Activated CD8-positive, alpha-beta memory T cell treated with anti-CD3 and anti-CD28 coated beads, Interleukin-2, amount 50 U/mL, for 48 hours (primary cell): ENCODE data around the gene KLHL29.

Experiments
- DNase-seq: peaks from one replicate; pipeline ENCODE4 v3.0.0-alpha.2; 2020

The KLHL29 gene

GRCh38 chr2:23555944-23556343 is 171.0 kb downstream of the KLHL29 start:
- DNase-seq: no peak

- no peak for DNase-seq
Observed at GRCh38 chr2:23556929-23557328, 171.9 kb downstream of the KLHL29 start.

- DNase-seq: no peak
Observed at GRCh38 chr2:23557455-23557854, 172.5 kb downstream of the KLHL29 start.

- no peak for DNase-seq
Observed at GRCh38 chr2:23559561-23560239, 174.7 kb downstream of the KLHL29 start.

- DNase-seq: no peak
Observed at GRCh38 chr2:23561088-23561487, 176.1 kb downstream of the KLHL29 start.

- DNase-seq: no peak
Observed at GRCh38 chr2:23561544-23561943, 176.6 kb downstream of the KLHL29 start.

- DNase-seq: no peak
Observed at GRCh38 chr2:23562143-23562542, 177.2 kb downstream of the KLHL29 start.

- no peak for DNase-seq
Observed at GRCh38 chr2:23563151-23563550, 178.2 kb downstream of the KLHL29 start.

- DNase-seq: no peak
Observed at GRCh38 chr2:23563673-23564614, 179.0 kb downstream of the KLHL29 start.

- no peak for DNase-seq
Observed at GRCh38 chr2:23564615-23564960, 179.6 kb downstream of the KLHL29 start.

GRCh38 chr2:23565374-23565773 is 180.4 kb downstream of the KLHL29 start:
- no peak for DNase-seq

GRCh38 chr2:23565814-23566213 is 180.8 kb downstream of the KLHL29 start:
- DNase-seq: no peak

- DNase-seq: peak; percentile 56
Observed at GRCh38 chr2:23566241-23567142, 181.5 kb downstream of the KLHL29 start.

GRCh38 chr2:23567161-23567756 is 182.3 kb downstream of the KLHL29 start:
- no peak for DNase-seq

- no peak for DNase-seq
Observed at GRCh38 chr2:23568211-23568610, 183.2 kb downstream of the KLHL29 start.

- no peak for DNase-seq
Observed at GRCh38 chr2:23568626-23569190, 183.7 kb downstream of the KLHL29 start.

- DNase-seq: no peak
Observed at GRCh38 chr2:23569761-23570365, 184.9 kb downstream of the KLHL29 start.

GRCh38 chr2:23571085-23571484 is 186.1 kb downstream of the KLHL29 start:
- DNase-seq: no peak

- DNase-seq: no peak
Observed at GRCh38 chr2:23571527-23572282, 186.7 kb downstream of the KLHL29 start.

GRCh38 chr2:23574919-23575654 is 190.1 kb downstream of the KLHL29 start:
- DNase-seq: no peak
